Measurements from ENCODE around the gene KCNQ1.

GRCh38 chr11:2459016-2459725, 14.4 kb downstream of the KCNQ1 start:
- TF ChIP-seq FOSL2 (IDR thresholded peaks at IDR 0.05; ENCODE audit: borderline replicate concordance, low read depth) (no peak), JUND (IDR thresholded peaks at IDR 0.05) (no peak), CTCF (IDR thresholded peaks at IDR 0.05) (no peak)

Data from SK-N-SH (cell line).